CD4-positive, CD25-positive, alpha-beta regulatory T cell (primary cell): ENCODE results near the gene FCSK. TPM values are rescaled to one million over a fixed set of nuclear protein-coding genes. Genes with fewer than 3 reads are reported as not detected.

Experiments
- ATAC-seq, 2 donors: fragments of 150-1000 bp; cut with Tn5 transposase; one replicate each; pipeline ENCODE4 v1.10.0; 2021; ENCODE audit warnings: low read depth in 2 of 2, moderate number of reproducible peaks in 2 of 2, moderate library complexity in 1 of 2
- DNase-seq, 3 donors: peaks; one replicate each; pipeline versions ENCODE4 v3.0.0 to v3.0.0-alpha.2; 2012 to 2022; ENCODE audit warnings: mixed read lengths in 1 of 3
- H3K27ac ChIP-seq: one replicate; pipeline ENCODE4 v1.7.0; 2013; ENCODE audit warnings: mild to moderate bottlenecking, low read length; ENCODE audit not compliant: insufficient read depth, poor library complexity, severe bottlenecking
- H3K27me3 ChIP-seq: one replicate; pipeline ENCODE4 v1.7.0; 2013; ENCODE audit warnings: low read length; ENCODE audit not compliant: control insufficient read depth, insufficient read depth
- H3K36me3 ChIP-seq: one replicate; pipeline ENCODE4 v1.7.0; 2013; ENCODE audit warnings: mild to moderate bottlenecking, low read length, moderate library complexity; ENCODE audit not compliant: control insufficient read depth, insufficient read depth
- H3K4me1 ChIP-seq: 2 replicates; pipeline ENCODE4 v1.7.0; 2013; ENCODE audit warnings: mild to moderate bottlenecking, low read length; ENCODE audit not compliant: insufficient read depth, control insufficient read depth, poor library complexity, severe bottlenecking
- H3K4me3 ChIP-seq: one replicate; pipeline ENCODE4 v1.7.0; 2013; ENCODE audit warnings: low read depth, mild to moderate bottlenecking, low read length, moderate library complexity
- H3K9me3 ChIP-seq, 2 experiments: 1 replicate in 1 of 2; 2 replicates in 1 of 2; pipeline ENCODE4 v1.7.0; 2013; ENCODE audit warnings: low read length in 2 of 2, mild to moderate bottlenecking in 1 of 2, moderate library complexity in 1 of 2; ENCODE audit not compliant: control insufficient read depth in 2 of 2
- H3K27ac Mint-ChIP-seq, 3 donors: one replicate each; pipeline ENCODE4 v1.8.0; 2020 to 2022; ENCODE audit warnings: mild to moderate bottlenecking in 3 of 3, mixed read lengths in 3 of 3, moderate library complexity in 2 of 3
- H3K27me3 Mint-ChIP-seq: one replicate; pipeline ENCODE4 v1.8.0; 2022; ENCODE audit warnings: mild to moderate bottlenecking, mixed read lengths
- H3K36me3 Mint-ChIP-seq: one replicate; pipeline ENCODE4 v1.8.0; 2020; ENCODE audit warnings: mixed read lengths
- H3K4me1 Mint-ChIP-seq, 4 donors: one replicate each; pipeline ENCODE4 v1.8.0; 2020 to 2022; ENCODE audit warnings: mixed read lengths in 4 of 4, mild to moderate bottlenecking in 1 of 4
- H3K4me3 Mint-ChIP-seq, 4 donors: one replicate each; pipeline ENCODE4 v1.8.0; 2020 to 2022; ENCODE audit warnings: mild to moderate bottlenecking in 4 of 4, mixed read lengths in 4 of 4, moderate library complexity in 3 of 4
- H3K9me3 Mint-ChIP-seq, 7 donors: one replicate each; pipeline ENCODE4 v1.8.0; 2020 to 2022; ENCODE audit warnings: mixed read lengths in 7 of 7, mild to moderate bottlenecking in 3 of 7, moderate library complexity in 2 of 7
- polyA plus RNA-seq, 4 donors: library from polyadenylated mRNA; unstranded; fragments of 300-500 nt; fragmentation: Illumina TruSeq; gene quantifications; one replicate each; pipeline ENCODE4 v1.2.3, GENCODE V29; 2021
- total RNA-seq: library from RNA; stranded (reverse); gene quantifications from one replicate; pipeline ENCODE4 v1.2.3, GENCODE V29; 2022

Gene FCSK
- total and polyA plus RNA-seq, 5 donors from 2014 or later = 5.7 to 28.5 (median 9.2) TPM

DNA sequence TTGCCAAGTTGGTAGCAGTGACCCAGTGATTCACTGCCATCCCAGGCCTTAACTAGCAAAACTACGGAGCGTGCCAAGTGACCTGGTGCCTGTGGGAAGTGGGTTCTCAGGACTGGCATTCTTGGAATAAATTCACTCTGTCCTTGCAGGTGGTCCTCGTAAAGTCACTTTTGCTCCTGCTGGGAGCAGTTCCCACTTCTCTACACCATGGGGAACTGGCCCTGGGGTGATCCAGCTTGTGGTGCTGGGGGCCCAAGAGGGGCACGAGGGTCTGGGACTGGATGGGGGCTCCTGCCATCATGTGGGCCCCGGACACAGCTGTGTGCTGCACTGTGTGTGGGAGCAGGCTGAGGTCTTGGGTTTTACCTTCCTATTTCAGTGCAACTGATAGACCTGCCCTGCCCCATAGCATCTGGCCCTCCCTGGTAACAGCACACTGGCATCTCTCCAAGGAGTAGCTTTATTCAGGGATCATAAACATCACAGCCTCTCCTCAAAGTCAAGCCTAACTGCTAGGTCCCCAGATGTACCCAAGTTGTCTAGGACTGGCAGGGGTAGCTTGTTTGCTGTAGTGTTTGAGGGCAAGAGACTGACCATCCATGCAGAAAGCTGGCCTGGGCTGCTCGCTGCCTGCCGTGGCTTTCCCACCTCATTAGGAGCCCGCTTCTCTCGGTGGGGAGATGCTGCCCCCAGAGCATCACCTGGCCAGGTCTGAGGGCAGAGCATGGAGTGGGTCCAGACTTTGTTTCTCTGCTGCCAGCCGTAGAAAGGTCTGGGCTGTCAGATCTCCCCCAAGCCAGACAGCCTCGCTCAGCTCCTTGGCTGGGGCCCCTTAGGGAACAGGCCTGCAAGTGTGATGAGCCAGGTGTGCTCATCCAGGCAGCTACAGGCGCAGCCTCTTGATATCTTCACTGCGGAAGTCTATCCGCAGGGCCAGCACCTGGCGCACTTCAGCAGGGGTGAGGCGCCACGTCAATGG is 26.0 kb downstream of the FCSK start:
- Mint-ChIP-seq H3K9me3 (no peaks in the 10 kb centered on the region), H3K27ac (no peak overlapping the region), H3K4me1 (peaks cover 0 to 5% (median 1%) of the 10 kb centered on the region in 4 donors), H3K36me3 (peaks cover 17% of the 10 kb centered on the region), H3K4me3 (no peak overlapping the region), H3K27me3 (no peaks in the 10 kb centered on the region)
- Histone ChIP-seq H3K4me3 (no peak overlapping the region), H3K27me3 (no peaks in the 10 kb centered on the region), H3K27ac (no peak overlapping the region), H3K36me3 (peaks cover 54% of the 10 kb centered on the region), H3K9me3 (no peaks in the 10 kb centered on the region), H3K4me1 (peaks cover 3% of the 10 kb centered on the region)
- ATAC-seq = no peak
- no peak for DNase-seq

- Histone ChIP-seq H3K36me3 (peaks cover 59% of the 10 kb centered on the region), H3K27ac (no peak overlapping the region), H3K4me1 (no peaks in the 10 kb centered on the region), H3K9me3 (no peaks in the 10 kb centered on the region), H3K4me3 (no peak overlapping the region), H3K27me3 (no peaks in the 10 kb centered on the region)
- DNase-seq (no peak), ATAC-seq (no peak)
- Mint-ChIP-seq H3K27ac (peak overlapping the region in 1 of 3 donors; percentile 51), H3K4me3 (no peak overlapping the region), H3K4me1 (no peaks in the 10 kb centered on the region), H3K27me3 (no peaks in the 10 kb centered on the region), H3K9me3 (no peaks in the 10 kb centered on the region), H3K36me3 (peaks cover 21% of the 10 kb centered on the region)
These were observed 27.6 kb downstream of the FCSK start for GRCh38 chr16:70481929-70482536.

GRCh38 chr16:70482624-70483023 is 28.2 kb downstream of the FCSK start:
- no peak overlapping the region for H3K4me3 Mint-ChIP-seq

DNA sequence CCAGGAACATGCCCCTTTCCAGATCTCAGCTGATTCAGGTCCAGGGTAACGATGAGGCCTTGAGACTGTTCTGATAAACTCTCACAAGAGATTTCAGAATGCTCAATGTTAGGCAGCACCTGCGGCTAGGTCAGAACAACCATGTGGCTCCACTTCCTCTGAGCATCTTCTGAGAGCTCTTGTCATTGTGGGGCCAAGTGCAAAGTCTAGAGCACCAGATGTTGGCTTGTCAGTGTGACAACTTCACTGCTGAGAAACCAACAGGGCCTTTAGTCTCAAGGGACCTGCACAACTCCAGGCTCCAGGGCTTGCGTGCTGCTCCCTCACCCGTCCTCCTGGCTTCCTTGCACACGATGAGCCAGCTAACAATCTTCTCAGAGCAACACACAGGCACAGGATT is 29.0 kb downstream of the FCSK start:
- Histone ChIP-seq H3K9me3 (no peaks in the 10 kb centered on the region), H3K27ac (no peak overlapping the region), H3K36me3 (peaks cover 61% of the 10 kb centered on the region), H3K4me3 (no peak overlapping the region), H3K27me3 (no peaks in the 10 kb centered on the region), H3K4me1 (no peaks in the 10 kb centered on the region)
- Mint-ChIP-seq H3K36me3 (peaks cover 18% of the 10 kb centered on the region), H3K4me3 (no peak overlapping the region), H3K4me1 (no peaks in the 10 kb centered on the region), H3K9me3 (no peaks in the 10 kb centered on the region), H3K27ac (no peak overlapping the region), H3K27me3 (no peaks in the 10 kb centered on the region)
- DNase-seq = no peak
- no peak for ATAC-seq

More at GRCh38 chr16:70482624-70483023, 28.2 kb downstream of the FCSK start:
- H3K9me3 ChIP-seq = no peaks in the 10 kb centered on the region
- no peaks in the 10 kb centered on the region for H3K9me3 Mint-ChIP-seq
- no peaks in the 10 kb centered on the region for H3K27me3 ChIP-seq
- H3K27ac Mint-ChIP-seq = no peak overlapping the region
- peaks cover 18% of the 10 kb centered on the region for H3K36me3 Mint-ChIP-seq
- DNase-seq (no peak), ATAC-seq (no peak)
- no peak overlapping the region for H3K27ac ChIP-seq
- peaks cover 62% of the 10 kb centered on the region for H3K36me3 ChIP-seq
- no peak overlapping the region for H3K4me3 ChIP-seq
- no peaks in the 10 kb centered on the region for H3K27me3 Mint-ChIP-seq
- H3K4me1 ChIP-seq = no peaks in the 10 kb centered on the region
- H3K4me1 Mint-ChIP-seq = no peaks in the 10 kb centered on the region

DNA sequence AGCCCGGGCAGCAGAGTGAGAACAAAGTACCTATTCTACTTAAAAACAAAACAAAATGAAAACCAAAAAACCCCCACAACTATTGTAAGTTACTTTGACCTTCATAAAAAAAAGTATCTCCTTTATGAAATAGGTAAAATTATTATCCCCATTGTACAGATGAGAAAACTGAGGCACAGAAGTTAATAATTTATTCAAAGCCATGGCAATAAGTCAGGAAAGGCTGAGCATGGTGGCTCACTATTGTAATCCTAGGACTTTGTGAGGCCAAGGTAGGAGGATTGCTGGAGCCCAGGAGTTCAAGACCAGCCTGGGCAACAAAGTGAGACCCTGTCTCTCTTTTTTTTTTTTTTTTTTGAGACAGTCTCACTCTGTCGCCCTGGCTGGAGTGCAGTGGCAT is 30.5 kb downstream of the FCSK start:
- Mint-ChIP-seq H3K4me3 (no peak overlapping the region), H3K36me3 (peaks cover 18% of the 10 kb centered on the region), H3K27me3 (no peaks in the 10 kb centered on the region), H3K4me1 (no peaks in the 10 kb centered on the region), H3K9me3 (no peaks in the 10 kb centered on the region), H3K27ac (no peak overlapping the region)
- Histone ChIP-seq H3K27ac (no peak overlapping the region), H3K4me1 (no peaks in the 10 kb centered on the region), H3K36me3 (peaks cover 56% of the 10 kb centered on the region), H3K4me3 (no peak overlapping the region), H3K27me3 (no peaks in the 10 kb centered on the region), H3K9me3 (no peaks in the 10 kb centered on the region)
- no peak for DNase-seq
- ATAC-seq = no peak

GRCh38 chr16:70490261-70490660 is 35.9 kb downstream of the FCSK start:
- Histone ChIP-seq H3K36me3 (peaks cover 45% of the 10 kb centered on the region), H3K9me3 (no peaks in the 10 kb centered on the region), H3K4me1 (no peaks in the 10 kb centered on the region), H3K27ac (no peak overlapping the region), H3K4me3 (no peak overlapping the region), H3K27me3 (no peaks in the 10 kb centered on the region)
- peaks cover 0 to 6% (median 5%) of the 10 kb centered on the region in 4 donors for H3K4me1 Mint-ChIP-seq
- no peaks in the 10 kb centered on the region for H3K9me3 Mint-ChIP-seq
- H3K27ac Mint-ChIP-seq = no peak overlapping the region
- no peak for ATAC-seq
- H3K4me3 Mint-ChIP-seq = no peak overlapping the region
- peaks cover 25% of the 10 kb centered on the region for H3K36me3 Mint-ChIP-seq
- no peaks in the 10 kb centered on the region for H3K27me3 Mint-ChIP-seq
- DNase-seq = no peak

DNA sequence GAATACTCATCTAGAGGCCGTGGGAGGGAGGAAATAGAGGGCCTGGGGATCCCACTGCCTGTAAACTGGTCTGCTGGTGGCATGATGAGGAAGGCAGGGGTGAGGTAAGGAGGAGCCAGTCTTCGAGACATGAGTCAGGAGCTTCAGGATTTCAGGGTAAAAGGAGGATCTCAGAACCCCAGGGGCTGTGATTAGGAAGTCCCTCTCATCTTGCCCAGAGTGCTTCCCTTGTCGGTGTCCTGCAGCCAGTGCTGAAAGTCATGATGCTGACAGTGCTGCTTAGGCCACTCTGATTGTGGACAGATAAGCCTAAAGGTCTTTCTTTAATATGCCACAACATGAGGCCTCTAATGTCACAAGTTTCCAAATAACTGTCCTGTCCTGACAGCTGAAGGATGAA is 39.4 kb downstream of the FCSK start:
- peaks cover 26% of the 10 kb centered on the region for H3K36me3 Mint-ChIP-seq
- Histone ChIP-seq H3K36me3 (peaks cover 63% of the 10 kb centered on the region), H3K4me3 (no peak overlapping the region), H3K9me3 (no peaks in the 10 kb centered on the region), H3K27ac (no peak overlapping the region), H3K4me1 (no peaks in the 10 kb centered on the region), H3K27me3 (no peaks in the 10 kb centered on the region)
- H3K27me3 Mint-ChIP-seq = no peaks in the 10 kb centered on the region
- no peak overlapping the region for H3K4me3 Mint-ChIP-seq
- peaks cover 0 to 6% (median 5%) of the 10 kb centered on the region in 4 donors for H3K4me1 Mint-ChIP-seq
- ATAC-seq (no peak), DNase-seq (no peak)
- peak overlapping the region in 1 of 3 donors; percentile 62 for H3K27ac Mint-ChIP-seq
- H3K9me3 Mint-ChIP-seq = no peaks in the 10 kb centered on the region
